Heart left ventricle (tissue), 13 donors: ENCODE results near the gene TMEM266.

Experiments
- POLR2A ChIP-seq, 2 donors: fragments of 450-650 bp; IDR thresholded peaks; one replicate each; pipeline ENCODE4 v1.6.1; 2017; ENCODE audit warnings: antibody characterized with exemption in 2 of 2, mild to moderate bottlenecking in 2 of 2, moderate library complexity in 2 of 2
- TF ChIP-seq, protein P1 (sequence below), 12 donors: fragments of 200-600 bp; sonication (generic) in 4 of 12; IDR thresholded peaks; one replicate each; pipeline versions ENCODE4 v1.5.0 to v1.8.0; 2018 to 2022; ENCODE audit warnings: antibody characterized with exemption in 12 of 12, mild to moderate bottlenecking in 5 of 12
- donor health status: ischemic (EF 13 %, LVEDD 7.1; RV severe dilation, severe dysfunction).
- donor health status: DM: no; HTN: yes; CAD: no.
- donor health status: DM: no; HTN: no; CAD: no.
- donor health status: ischemic (EF 25% LVEDD 6.9; RV normal size, moderate dysfunction).
- donor health status: ischemic (EF 25% LVEDD 5.7; RV mildly dilated, moderate dysfunction).
- donor health status: ischemic (EF 35%, LVEDD 5.7; RV mildly dilated, moderate dysfunction).
- donor health status: nonischemic (EF 11% LVEDD 7.7; RV severe dilation, severe dysfunction).
- donor health status: DM: yes; HTN: yes; CAD: no.
- donor health status: PGD.
- donor health status: ischemic (EF 29% LVEDD 5.4; RV normal size, mild dysfunction).
- donor health status: nonischemic (EF 23%, LVEDD 6.1; RV moderate dilation, normal function).

DNA sequence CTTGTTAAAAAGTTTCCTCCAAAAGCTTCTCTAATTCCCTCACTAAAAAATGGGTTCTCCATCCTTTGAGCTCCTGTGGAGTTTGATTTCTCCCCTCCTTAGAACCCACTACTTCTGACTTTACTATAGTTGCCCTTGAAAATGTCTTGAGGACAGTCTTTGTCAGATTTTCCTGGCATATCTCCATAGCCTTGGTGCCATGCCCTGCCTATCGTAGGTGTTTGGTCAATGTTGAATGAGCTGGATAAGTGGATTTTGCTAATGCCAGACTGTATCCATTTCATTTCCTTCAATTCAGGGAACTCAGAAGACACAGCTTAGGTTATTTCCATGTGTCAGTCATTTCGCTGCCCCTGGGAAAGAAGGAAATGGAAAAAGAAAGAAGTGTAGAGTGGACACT, 40.6 kb downstream of the TMEM266 start:
- TF ChIP-seq, protein P1, sequence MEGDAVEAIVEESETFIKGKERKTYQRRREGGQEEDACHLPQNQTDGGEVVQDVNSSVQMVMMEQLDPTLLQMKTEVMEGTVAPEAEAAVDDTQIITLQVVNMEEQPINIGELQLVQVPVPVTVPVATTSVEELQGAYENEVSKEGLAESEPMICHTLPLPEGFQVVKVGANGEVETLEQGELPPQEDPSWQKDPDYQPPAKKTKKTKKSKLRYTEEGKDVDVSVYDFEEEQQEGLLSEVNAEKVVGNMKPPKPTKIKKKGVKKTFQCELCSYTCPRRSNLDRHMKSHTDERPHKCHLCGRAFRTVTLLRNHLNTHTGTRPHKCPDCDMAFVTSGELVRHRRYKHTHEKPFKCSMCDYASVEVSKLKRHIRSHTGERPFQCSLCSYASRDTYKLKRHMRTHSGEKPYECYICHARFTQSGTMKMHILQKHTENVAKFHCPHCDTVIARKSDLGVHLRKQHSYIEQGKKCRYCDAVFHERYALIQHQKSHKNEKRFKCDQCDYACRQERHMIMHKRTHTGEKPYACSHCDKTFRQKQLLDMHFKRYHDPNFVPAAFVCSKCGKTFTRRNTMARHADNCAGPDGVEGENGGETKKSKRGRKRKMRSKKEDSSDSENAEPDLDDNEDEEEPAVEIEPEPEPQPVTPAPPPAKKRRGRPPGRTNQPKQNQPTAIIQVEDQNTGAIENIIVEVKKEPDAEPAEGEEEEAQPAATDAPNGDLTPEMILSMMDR (IDR thresholded peaks at IDR 0.05) = no peak
- TF ChIP-seq POLR2A (IDR thresholded peaks at IDR 0.05) = no peak
